Measurements from ENCODE around the gene SAMD4A.

SAMD4A gene

GRCh38 chr14:54830650-54831049 is 263.7 kb downstream of the SAMD4A start:
- TF ChIP-seq, protein P1, sequence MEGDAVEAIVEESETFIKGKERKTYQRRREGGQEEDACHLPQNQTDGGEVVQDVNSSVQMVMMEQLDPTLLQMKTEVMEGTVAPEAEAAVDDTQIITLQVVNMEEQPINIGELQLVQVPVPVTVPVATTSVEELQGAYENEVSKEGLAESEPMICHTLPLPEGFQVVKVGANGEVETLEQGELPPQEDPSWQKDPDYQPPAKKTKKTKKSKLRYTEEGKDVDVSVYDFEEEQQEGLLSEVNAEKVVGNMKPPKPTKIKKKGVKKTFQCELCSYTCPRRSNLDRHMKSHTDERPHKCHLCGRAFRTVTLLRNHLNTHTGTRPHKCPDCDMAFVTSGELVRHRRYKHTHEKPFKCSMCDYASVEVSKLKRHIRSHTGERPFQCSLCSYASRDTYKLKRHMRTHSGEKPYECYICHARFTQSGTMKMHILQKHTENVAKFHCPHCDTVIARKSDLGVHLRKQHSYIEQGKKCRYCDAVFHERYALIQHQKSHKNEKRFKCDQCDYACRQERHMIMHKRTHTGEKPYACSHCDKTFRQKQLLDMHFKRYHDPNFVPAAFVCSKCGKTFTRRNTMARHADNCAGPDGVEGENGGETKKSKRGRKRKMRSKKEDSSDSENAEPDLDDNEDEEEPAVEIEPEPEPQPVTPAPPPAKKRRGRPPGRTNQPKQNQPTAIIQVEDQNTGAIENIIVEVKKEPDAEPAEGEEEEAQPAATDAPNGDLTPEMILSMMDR (conservative IDR thresholded peaks at IDR 0.05; ENCODE audit: low read depth, low read length) = no peak
- H3K4me3 ChIP-seq (ENCODE audit: low read length) = no peak overlapping the region
- DNase-seq (ENCODE audit: low read depth) = no peak

GRCh38 chr14:54834081-54834480 is 267.2 kb downstream of the SAMD4A start:
- DNase-seq (ENCODE audit: low read depth) = no peak
- TF ChIP-seq, protein P1 (conservative IDR thresholded peaks at IDR 0.05; ENCODE audit: low read depth, low read length) = no peak
- no peak overlapping the region for H3K4me3 ChIP-seq (ENCODE audit: low read length)

DNA sequence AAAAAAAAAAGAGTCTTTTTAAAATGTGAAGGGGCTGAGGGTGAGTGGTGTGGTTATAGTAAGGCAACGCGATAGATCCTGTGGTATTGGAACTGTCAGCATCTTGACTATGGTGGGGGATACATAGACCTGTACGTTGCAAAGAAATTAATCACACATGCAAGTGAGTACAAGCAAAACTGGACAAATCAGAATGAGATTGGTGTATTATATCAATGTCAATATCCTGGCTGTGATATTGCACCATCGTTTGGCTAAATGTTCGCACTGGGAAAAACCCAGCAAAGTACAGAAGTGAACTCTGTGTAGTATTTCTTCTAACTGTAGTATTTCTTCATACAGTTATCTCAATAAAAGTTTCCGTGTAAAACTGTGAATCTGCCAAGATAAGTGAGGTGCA is 267.8 kb downstream of the SAMD4A start:
- TF ChIP-seq, protein P1 (conservative IDR thresholded peaks at IDR 0.05; ENCODE audit: low read depth, low read length) = no peak
- no peak overlapping the region for H3K4me3 ChIP-seq (ENCODE audit: low read length)
- DNase-seq (ENCODE audit: low read depth) = no peak

- no peak for DNase-seq (ENCODE audit: low read depth)
- TF ChIP-seq, protein P1 (conservative IDR thresholded peaks at IDR 0.05; ENCODE audit: low read depth, low read length) = no peak
- no peak overlapping the region for H3K4me3 ChIP-seq (ENCODE audit: low read length)
Observed at GRCh38 chr14:54836231-54836630, 269.3 kb downstream of the SAMD4A start.

DNA sequence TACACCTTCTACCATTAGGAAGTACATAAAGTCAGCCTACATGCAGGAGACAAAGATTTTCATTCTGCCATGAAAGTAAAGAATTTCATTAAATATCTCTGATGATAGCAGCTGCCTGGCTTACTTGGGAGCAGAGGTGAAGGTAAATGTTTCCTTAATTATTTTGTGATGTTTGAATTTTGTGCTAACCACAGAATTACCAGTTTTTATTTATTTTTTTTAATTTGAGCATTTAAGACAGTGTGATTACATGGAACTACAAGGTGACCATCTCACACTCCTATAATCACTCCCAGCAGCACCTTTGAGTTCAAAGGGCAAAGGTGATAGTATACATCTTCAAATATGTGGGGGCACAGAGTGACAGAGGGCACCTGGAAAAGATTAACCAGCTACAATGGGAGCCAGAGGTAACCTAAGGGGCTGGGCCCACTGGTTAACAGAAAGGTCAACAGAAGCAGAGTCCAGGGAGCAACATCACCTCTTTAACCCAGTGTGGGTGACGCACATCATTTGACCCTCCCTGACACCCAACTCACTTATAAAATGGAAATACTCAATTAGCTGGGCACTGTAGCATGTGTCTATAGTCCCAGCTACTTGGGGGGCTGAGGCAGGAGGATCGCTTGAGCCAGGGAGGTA is 270.7 kb downstream of the SAMD4A start:
- TF ChIP-seq, protein P1 (conservative IDR thresholded peaks at IDR 0.05; ENCODE audit: low read depth, low read length) = no peak
- H3K4me3 ChIP-seq (ENCODE audit: low read length) = no peak overlapping the region
- no peak for DNase-seq (ENCODE audit: low read depth)

DNA sequence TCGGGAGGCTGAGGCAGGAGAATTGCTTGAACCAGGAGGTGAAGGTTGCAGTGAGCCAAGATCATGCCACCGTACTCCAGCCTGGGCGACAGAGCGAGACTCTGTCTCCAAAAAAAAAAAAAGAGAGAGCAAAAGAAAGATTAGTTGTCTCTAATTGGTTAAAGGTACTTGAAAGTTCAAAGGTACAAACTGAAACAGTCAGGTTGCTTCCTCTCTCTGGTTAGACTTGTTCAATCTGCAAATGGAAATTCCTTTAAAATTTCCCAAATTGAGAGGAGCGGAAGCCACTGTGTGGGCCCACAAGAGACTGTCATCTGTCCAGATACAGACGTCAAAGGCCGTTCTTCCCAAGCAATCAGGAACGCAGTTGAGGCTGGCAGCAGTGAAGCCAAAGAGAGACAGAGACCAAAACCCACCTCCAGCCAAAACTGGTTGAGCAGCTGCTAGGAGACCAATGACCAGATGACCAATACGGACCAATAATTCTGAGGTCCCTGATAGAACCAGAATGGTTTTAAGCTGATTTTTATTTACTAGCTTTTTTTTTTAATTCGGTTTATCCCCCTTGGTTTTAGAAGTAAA is 272.1 kb downstream of the SAMD4A start:
- no peak overlapping the region for H3K4me3 ChIP-seq (ENCODE audit: low read length)
- no peak for DNase-seq (ENCODE audit: low read depth)
- TF ChIP-seq, protein P1 (conservative IDR thresholded peaks at IDR 0.05; ENCODE audit: low read depth, low read length) = no peak

- DNase-seq (ENCODE audit: low read depth) = no peak
- no peak overlapping the region for H3K4me3 ChIP-seq (ENCODE audit: low read length)
- TF ChIP-seq, protein P1 (conservative IDR thresholded peaks at IDR 0.05; ENCODE audit: low read depth, low read length) = no peak
Observed at GRCh38 chr14:54839701-54840119, 272.8 kb downstream of the SAMD4A start.

Data from retinal pigment epithelial cell (primary cell).